ENCODE measurements around the gene TET2.
A peak's percentile ranks its signal among the peaks of the same experiment; 100 is the strongest.

TET2 gene

DNA sequence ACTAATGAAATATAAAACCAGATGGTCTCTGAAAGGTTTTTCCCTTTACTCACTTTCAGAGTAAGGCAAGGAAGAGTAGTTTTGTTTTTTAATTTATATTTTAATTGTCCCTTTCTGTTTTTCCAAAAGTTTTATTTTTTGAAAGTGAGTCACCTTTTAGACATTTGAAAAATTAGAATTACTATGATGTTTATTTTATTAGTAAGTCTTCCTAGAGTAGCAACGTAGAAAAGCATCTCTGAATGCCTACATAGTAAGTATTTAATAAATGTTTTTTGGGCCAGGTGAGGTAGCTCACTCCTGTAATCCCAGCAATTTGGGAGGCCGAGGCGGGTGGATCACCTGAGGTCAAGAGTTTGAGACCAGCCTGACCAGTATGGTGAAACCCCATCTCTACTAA is 51.1 kb downstream of the TET2 start:
- no peak for DNase-seq (ENCODE audit: low spot score in 2 of 2)
- in situ Hi-C loops (cut with MboI; ENCODE audit: low sequenced_read_pairs) = no loop called here

DNA sequence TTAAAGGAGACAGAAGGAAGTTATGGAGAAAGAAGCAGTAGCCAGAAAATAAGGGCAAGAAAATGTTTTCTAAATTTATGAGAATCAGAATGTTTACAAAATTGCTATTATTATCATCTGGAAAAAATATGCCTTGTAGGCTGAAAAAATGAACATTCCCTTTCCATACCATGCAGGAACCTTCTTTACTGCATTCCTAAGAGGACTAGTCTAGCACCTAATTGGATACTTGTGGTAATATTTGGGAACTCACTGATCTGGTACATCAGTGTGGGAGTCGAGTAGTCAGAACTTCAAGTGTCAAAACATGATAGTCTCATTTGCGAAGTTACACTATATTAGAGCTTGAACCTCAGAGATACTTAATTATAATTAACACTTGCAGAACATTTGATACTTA is 51.9 kb downstream of the TET2 start:
- Histone ChIP-seq H3K4me1 (peaks cover 27% of the 10 kb centered on the region), H3K27me3 (ENCODE audit: low read depth) (no peaks in the 10 kb centered on the region), H3K4me3 (no peak overlapping the region), H3K36me3 (replicated peaks) (no peaks in the 10 kb centered on the region), H3K9me3 (no peaks in the 10 kb centered on the region)
- in situ Hi-C loops (cut with MboI; ENCODE audit: low sequenced_read_pairs) = no loop called here
- no peak for DNase-seq (ENCODE audit: low spot score in 2 of 2)

More for the DNA sequence above, 51.1 kb downstream of the TET2 start:
- Histone ChIP-seq H3K4me3 (no peak overlapping the region), H3K36me3 (replicated peaks) (no peaks in the 10 kb centered on the region), H3K9me3 (no peaks in the 10 kb centered on the region), H3K27me3 (ENCODE audit: low read depth) (no peaks in the 10 kb centered on the region), H3K4me1 (peaks cover 20% of the 10 kb centered on the region)

DNA sequence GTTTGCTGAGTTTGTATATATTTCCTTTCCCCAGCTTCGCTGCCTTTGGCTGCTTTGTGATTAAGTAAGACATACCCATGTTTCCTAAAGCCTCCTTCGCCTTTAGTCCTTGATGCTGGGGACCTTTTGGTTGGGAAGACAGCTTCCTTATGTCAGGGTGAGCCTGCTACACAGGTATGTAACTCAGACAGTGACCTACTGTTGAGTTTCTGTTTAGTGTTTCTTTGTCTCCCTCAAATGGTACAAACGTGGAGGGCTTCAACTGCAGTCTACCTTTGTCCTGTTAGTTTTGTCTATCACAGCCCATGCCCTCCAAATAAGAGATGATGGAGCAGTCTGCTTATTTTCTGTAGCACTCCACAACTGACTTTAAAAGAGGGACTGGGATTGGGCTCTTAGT is 59.5 kb downstream of the TET2 start:
- Histone ChIP-seq H3K36me3 (replicated peaks) (no peaks in the 10 kb centered on the region), H3K4me3 (no peak overlapping the region), H3K27me3 (ENCODE audit: low read depth) (no peaks in the 10 kb centered on the region), H3K9me3 (no peaks in the 10 kb centered on the region), H3K4me1 (peaks cover 33% of the 10 kb centered on the region)
- DNase-seq (ENCODE audit: low spot score in 2 of 2) = no peak
- in situ Hi-C loops (cut with MboI; ENCODE audit: low sequenced_read_pairs) = no loop called here

DNA sequence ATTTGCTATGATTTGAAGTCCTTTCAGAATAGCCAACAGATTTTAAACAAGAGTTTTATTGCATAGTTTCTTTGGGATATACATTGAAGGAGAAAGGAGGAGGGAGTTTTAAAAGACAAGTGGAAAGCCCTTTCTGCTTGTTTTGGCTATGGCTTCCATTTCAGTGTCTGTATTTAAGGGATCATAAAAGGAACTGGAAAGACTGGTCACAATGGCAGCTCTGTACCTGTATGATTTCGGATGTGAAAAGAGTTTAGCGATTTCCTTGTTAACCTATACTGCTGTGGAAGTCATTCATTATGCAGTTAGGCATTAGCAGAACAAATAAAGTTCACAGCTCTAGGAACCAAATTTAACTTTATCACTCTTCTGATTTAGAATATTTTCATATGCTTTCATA is 60.7 kb downstream of the TET2 start:
- H3K27me3 ChIP-seq (ENCODE audit: low read depth) = no peaks in the 10 kb centered on the region
- H3K9me3 ChIP-seq = no peaks in the 10 kb centered on the region
- H3K4me3 ChIP-seq = no peak overlapping the region
- H3K4me1 ChIP-seq = peaks cover 33% of the 10 kb centered on the region
- in situ Hi-C loops (cut with MboI; ENCODE audit: low sequenced_read_pairs) = no loop called here
- DNase-seq (ENCODE audit: low spot score in 2 of 2) = no peak
- H3K36me3 ChIP-seq (replicated peaks) = no peaks in the 10 kb centered on the region

DNA sequence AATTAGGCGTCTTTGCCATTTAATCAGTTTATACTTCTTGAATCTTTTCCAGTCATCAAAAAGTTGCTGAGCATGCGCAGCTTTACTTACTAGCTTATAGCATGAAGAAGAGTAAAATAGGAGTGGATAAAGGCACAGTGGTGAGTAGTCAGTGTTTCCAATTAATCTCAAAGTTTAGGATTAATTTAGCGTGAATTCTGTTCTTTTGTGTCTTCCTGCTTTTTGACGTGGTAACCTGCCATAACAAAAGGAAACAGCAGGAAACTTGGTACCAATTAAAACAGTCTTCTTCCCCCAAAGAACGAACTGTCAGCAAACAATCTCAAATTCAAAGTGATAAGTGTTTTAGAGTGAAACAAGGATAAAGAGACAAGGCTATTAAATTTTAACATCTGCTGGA is 61.9 kb downstream of the TET2 start:
- Histone ChIP-seq H3K9me3 (no peaks in the 10 kb centered on the region), H3K4me1 (peaks cover 25% of the 10 kb centered on the region), H3K36me3 (replicated peaks) (no peaks in the 10 kb centered on the region), H3K27me3 (ENCODE audit: low read depth) (no peaks in the 10 kb centered on the region), H3K4me3 (no peak overlapping the region)
- in situ Hi-C loops (cut with MboI; ENCODE audit: low sequenced_read_pairs) = no loop called here
- peak in 1 of 2 experiments; percentile 46 for DNase-seq (ENCODE audit: low spot score in 2 of 2)

DNA sequence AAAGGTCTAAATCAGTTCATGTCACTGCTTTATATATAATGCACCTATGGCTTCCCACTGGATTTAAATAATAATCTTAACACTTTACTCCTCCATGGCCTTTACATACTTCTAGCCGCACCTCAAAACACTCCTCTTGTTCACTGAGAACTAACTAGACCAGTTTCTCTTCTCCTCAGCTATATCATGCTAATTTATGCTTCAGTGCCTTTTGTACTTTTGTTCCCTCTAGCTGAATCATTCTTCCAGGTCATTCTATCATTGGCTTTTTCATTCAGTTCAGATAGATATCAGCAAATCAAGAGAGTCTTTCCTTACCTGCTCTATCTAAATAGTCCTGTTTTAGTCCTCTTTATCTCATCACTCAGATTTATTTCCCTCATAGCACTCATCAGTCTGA is 64.2 kb downstream of the TET2 start:
- peak in 1 of 2 experiments; percentile 63 for DNase-seq (ENCODE audit: low spot score in 2 of 2)
- H3K4me3 ChIP-seq = no peak overlapping the region
- no peaks in the 10 kb centered on the region for H3K9me3 ChIP-seq
- in situ Hi-C loops (cut with MboI; ENCODE audit: low sequenced_read_pairs) = no loop called here
- no peaks in the 10 kb centered on the region for H3K27me3 ChIP-seq (ENCODE audit: low read depth)
- H3K4me1 ChIP-seq = peaks cover 18% of the 10 kb centered on the region
- H3K36me3 ChIP-seq (replicated peaks) = no peaks in the 10 kb centered on the region

- in situ Hi-C loops (cut with MboI; ENCODE audit: low sequenced_read_pairs) = no loop called here
- Histone ChIP-seq H3K27me3 (ENCODE audit: low read depth) (no peaks in the 10 kb centered on the region), H3K9me3 (no peaks in the 10 kb centered on the region), H3K4me1 (peaks cover 4% of the 10 kb centered on the region), H3K4me3 (no peak overlapping the region), H3K36me3 (replicated peaks) (0 out of 2 replicates have a peak, but pooled peaks cover 2% of the 10 kb centered on the region)
- DNase-seq (ENCODE audit: low spot score in 2 of 2) = no peak
These were observed 69.1 kb downstream of the TET2 start for GRCh38 chr4:105215609-105216313.

GRCh38 chr4:105225500-105225899 is 78.8 kb downstream of the TET2 start:
- no peaks in the 10 kb centered on the region for H3K36me3 ChIP-seq (replicated peaks)
- in situ Hi-C loops (cut with MboI; ENCODE audit: low sequenced_read_pairs) = no loop called here
- no peak for DNase-seq (ENCODE audit: low spot score in 2 of 2)
- H3K9me3 ChIP-seq = no peaks in the 10 kb centered on the region
- no peaks in the 10 kb centered on the region for H3K27me3 ChIP-seq (ENCODE audit: low read depth)
- no peak overlapping the region for H3K4me3 ChIP-seq
- H3K4me1 ChIP-seq = peaks cover 11% of the 10 kb centered on the region

DNA sequence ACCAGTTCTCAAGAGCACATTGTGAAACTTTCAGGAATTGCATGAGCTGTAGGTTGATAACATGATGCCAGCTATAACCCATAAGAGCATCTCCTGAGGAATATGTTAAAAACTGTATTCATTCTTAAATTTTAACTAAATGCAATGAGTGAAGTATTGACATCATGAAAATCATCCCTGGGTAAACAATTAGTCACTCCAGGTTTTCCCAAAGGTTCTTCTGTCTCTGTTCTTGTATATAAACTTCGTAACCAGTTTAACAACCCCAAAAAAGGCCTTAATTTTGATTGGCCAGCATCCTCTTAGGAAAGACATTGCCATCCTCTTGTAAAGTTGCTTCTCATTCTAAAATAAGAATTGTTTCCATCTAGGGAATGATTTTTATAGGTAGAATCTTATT is 80.4 kb downstream of the TET2 start:
- no peaks in the 10 kb centered on the region for H3K9me3 ChIP-seq
- H3K4me1 ChIP-seq = peaks cover 11% of the 10 kb centered on the region
- no peaks in the 10 kb centered on the region for H3K27me3 ChIP-seq (ENCODE audit: low read depth)
- in situ Hi-C loops (cut with MboI; ENCODE audit: low sequenced_read_pairs) = no loop called here
- H3K4me3 ChIP-seq = no peak overlapping the region
- no peaks in the 10 kb centered on the region for H3K36me3 ChIP-seq (replicated peaks)
- DNase-seq (ENCODE audit: low spot score in 2 of 2) = no peak

GRCh38 chr4:105230287-105230686 is 83.6 kb downstream of the TET2 start:
- H3K4me3 ChIP-seq = no peak overlapping the region
- H3K36me3 ChIP-seq (replicated peaks) = no peaks in the 10 kb centered on the region; the same call in 1 of the 2 replicates
- DNase-seq (ENCODE audit: low spot score in 2 of 2) = no peak
- peaks cover 8% of the 10 kb centered on the region; the same call in 1 of the 2 replicates for H3K4me1 ChIP-seq
- in situ Hi-C loops (cut with MboI; ENCODE audit: low sequenced_read_pairs) = no loop called here
- H3K9me3 ChIP-seq = no peaks in the 10 kb centered on the region
- no peaks in the 10 kb centered on the region for H3K27me3 ChIP-seq (ENCODE audit: low read depth)

GRCh38 chr4:105232374-105232773 is 85.7 kb downstream of the TET2 start:
- Histone ChIP-seq H3K4me3 (no peak overlapping the region), H3K36me3 (replicated peaks) (no peaks in the 10 kb centered on the region; the same call in 1 of the 2 replicates), H3K27me3 (ENCODE audit: low read depth) (no peaks in the 10 kb centered on the region), H3K4me1 (peaks cover 3% of the 10 kb centered on the region; the same call in 1 of the 2 replicates), H3K9me3 (no peaks in the 10 kb centered on the region)
- in situ Hi-C loops (cut with MboI; ENCODE audit: low sequenced_read_pairs) = no loop called here
- no peak for DNase-seq (ENCODE audit: low spot score in 2 of 2)

DNA sequence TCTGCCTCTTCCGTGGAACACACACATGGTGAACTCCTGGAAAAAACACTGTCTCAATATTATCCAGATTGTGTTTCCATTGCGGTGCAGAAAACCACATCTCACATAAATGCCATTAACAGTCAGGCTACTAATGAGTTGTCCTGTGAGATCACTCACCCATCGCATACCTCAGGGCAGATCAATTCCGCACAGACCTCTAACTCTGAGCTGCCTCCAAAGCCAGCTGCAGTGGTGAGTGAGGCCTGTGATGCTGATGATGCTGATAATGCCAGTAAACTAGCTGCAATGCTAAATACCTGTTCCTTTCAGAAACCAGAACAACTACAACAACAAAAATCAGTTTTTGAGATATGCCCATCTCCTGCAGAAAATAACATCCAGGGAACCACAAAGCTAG is 87.9 kb downstream of the TET2 start:
- Histone ChIP-seq H3K27me3 (ENCODE audit: low read depth) (no peaks in the 10 kb centered on the region), H3K4me1 (no peaks in the 10 kb centered on the region), H3K9me3 (no peaks in the 10 kb centered on the region), H3K4me3 (no peak overlapping the region), H3K36me3 (replicated peaks) (no peaks in the 10 kb centered on the region; the same call in 1 of the 2 replicates)
- in situ Hi-C loops (cut with MboI; ENCODE audit: low sequenced_read_pairs) = no loop called here
- no peak for DNase-seq (ENCODE audit: low spot score in 2 of 2)

- Histone ChIP-seq H3K36me3 (replicated peaks) (no peaks in the 10 kb centered on the region; the same call in 1 of the 2 replicates), H3K9me3 (no peaks in the 10 kb centered on the region), H3K27me3 (ENCODE audit: low read depth) (no peaks in the 10 kb centered on the region), H3K4me3 (no peak overlapping the region), H3K4me1 (peaks cover 3% of the 10 kb centered on the region; the same call in 1 of the 2 replicates)
- in situ Hi-C loops (cut with MboI; ENCODE audit: low sequenced_read_pairs) = no loop called here
- no peak for DNase-seq (ENCODE audit: low spot score in 2 of 2)
These were observed 89.7 kb downstream of the TET2 start for GRCh38 chr4:105236202-105236915.

GRCh38 chr4:105236916-105237311 is 90.2 kb downstream of the TET2 start:
- in situ Hi-C loops (cut with MboI; ENCODE audit: low sequenced_read_pairs) = no loop called here
- peaks cover 3% of the 10 kb centered on the region; the same call in 1 of the 2 replicates for H3K4me1 ChIP-seq
- no peaks in the 10 kb centered on the region; the same call in 1 of the 2 replicates for H3K36me3 ChIP-seq (replicated peaks)
- no peaks in the 10 kb centered on the region for H3K9me3 ChIP-seq
- no peaks in the 10 kb centered on the region for H3K27me3 ChIP-seq (ENCODE audit: low read depth)
- H3K4me3 ChIP-seq = no peak overlapping the region
- DNase-seq (ENCODE audit: low spot score in 2 of 2) = no peak

Data from HAP-1 (cell line).